Vagina (tissue), 2 donors: ENCODE measurements around the gene TBC1D4.
"Not testable (repeated sequence)": the region's sequence is repeated elsewhere in the genome, so short reads cannot be mapped to it uniquely, and the experiment has no call there.

Source experiments
- CTCF ChIP-seq, 3 experiments: fragments of 450-650 bp in 2 of 3; fragments of 200-600 bp in 1 of 3; sonication (generic) in 1 of 3; IDR thresholded peaks; one replicate each; pipeline ENCODE4 v1.5.1; 2017 to 2019; ENCODE audit warnings: antibody characterized with exemption in 3 of 3, mild to moderate bottlenecking in 2 of 3, moderate library complexity in 2 of 3
- POLR2A ChIP-seq, 2 donors: fragments of 450-650 bp; IDR thresholded peaks; one replicate each; pipeline ENCODE4 v1.6.1; 2017; ENCODE audit warnings: antibody characterized with exemption in 2 of 2, mild to moderate bottlenecking in 2 of 2, moderate library complexity in 2 of 2
- POLR2AphosphoS5 ChIP-seq, 2 donors: sonication (generic); formaldehyde crosslinking; IDR thresholded peaks; one replicate each; pipeline ENCODE4 v1.9.0; 2017; ENCODE audit warnings: antibody characterized with exemption in 2 of 2, mild to moderate bottlenecking in 2 of 2, low read depth in 1 of 2; ENCODE audit not compliant: insufficient read depth in 1 of 2

GRCh38 chr13:75351538-75351937, 130.4 kb downstream of the TBC1D4 start:
- TF ChIP-seq POLR2AphosphoS5 (IDR thresholded peaks at IDR 0.05; ENCODE audit: insufficient read depth in 1 of 2, low read depth in 1 of 2); CTCF (IDR thresholded peaks at IDR 0.05); POLR2A (IDR thresholded peaks at IDR 0.05): not testable (repeated sequence)
